ENCODE data around the gene PCBP4. TPM values are rescaled to one million over a fixed set of nuclear protein-coding genes. Genes with fewer than 3 reads are reported as not detected.

Gene PCBP4
- total RNA-seq, 1 donor from 2014 or later = 30.5 TPM

DNA sequence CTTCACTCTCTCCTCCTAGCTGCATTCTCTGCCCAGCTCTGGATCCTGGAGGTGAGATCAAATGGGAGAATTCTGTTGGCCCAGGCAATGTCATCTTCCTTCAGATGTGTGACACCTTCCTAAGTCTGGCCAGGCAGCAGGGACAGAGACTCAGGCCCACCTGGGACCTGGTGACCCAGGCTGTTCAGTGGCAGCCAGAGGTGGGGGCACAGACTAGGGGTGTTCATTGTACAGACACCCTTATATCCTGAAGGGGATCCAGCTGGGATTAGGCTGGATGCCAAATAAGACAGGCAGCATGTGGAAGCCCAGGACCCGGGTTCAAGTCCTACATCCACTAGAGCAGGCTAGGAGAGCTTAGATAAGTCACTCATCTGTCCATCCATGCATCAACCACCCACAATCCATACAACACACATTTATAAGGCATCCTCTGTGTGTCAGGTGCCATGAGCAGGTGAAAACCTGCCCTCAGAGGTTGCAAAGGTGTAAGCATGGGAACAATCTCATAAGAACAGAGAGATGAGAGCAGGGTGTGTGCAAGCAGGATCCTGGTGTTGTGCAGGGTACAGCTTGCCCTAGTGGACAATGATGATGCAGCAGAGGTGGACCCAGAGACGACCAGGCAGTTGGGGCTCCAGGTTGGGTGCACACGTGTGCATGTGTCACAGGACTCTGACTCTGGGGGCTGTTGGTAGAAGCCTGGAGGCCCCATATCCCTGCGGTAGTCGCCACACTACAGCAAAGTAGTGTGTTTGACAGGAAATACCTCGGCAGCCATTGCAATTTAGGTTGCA, 46.7 kb upstream of the PCBP4 start:
- TF ChIP-seq EZH2 (IDR thresholded peaks at IDR 0.05) = no peak
- TF ChIP-seq CTCF (IDR thresholded peaks at IDR 0.05) = no peak
- peak overlapping the region; percentile 25 for H3K27ac Mint-ChIP-seq
- peaks cover 5% of the 10 kb centered on the region for H3K4me1 Mint-ChIP-seq
- H3K4me3 ChIP-seq = no peak overlapping the region
- no peak overlapping the region for H3K4me3 Mint-ChIP-seq
- H3K36me3 ChIP-seq = no peaks in the 10 kb centered on the region
- H3K27me3 ChIP-seq = no peaks in the 10 kb centered on the region
- H3K9ac ChIP-seq = no peak overlapping the region
- H3K9me3 Mint-ChIP-seq = peaks cover 2% of the 10 kb centered on the region
- H3K27me3 Mint-ChIP-seq (ENCODE audit: insufficient read depth, low read depth) = peaks cover 16% of the 10 kb centered on the region
- H3K4me1 ChIP-seq = peaks cover 10% of the 10 kb centered on the region
- H3K27ac ChIP-seq = no peak overlapping the region
- no peaks in the 10 kb centered on the region for H3K9me3 ChIP-seq (ENCODE audit: low read depth)
- H3K4me2 ChIP-seq = no peak overlapping the region
- H3K36me3 Mint-ChIP-seq = no peaks in the 10 kb centered on the region
- peak overlapping the region; percentile 58 for H2AFZ ChIP-seq (replicated peaks)
- H3K79me2 ChIP-seq (ENCODE audit: low read depth) = no peaks in the 10 kb centered on the region
- no peaks in the 10 kb centered on the region for H4K20me1 ChIP-seq (ENCODE audit: low read depth)
- DNase-seq (ENCODE audit: low spot score) = no peak
- no peaks in the 10 kb centered on the region for H3F3A ChIP-seq (ENCODE audit: low read depth)

GRCh38 chr3:52012699-52013098, 45.4 kb upstream of the PCBP4 start:
- Histone ChIP-seq H3K4me1 (peaks cover 10% of the 10 kb centered on the region), H3F3A (ENCODE audit: low read depth) (no peaks in the 10 kb centered on the region), H3K4me3 (no peak overlapping the region), H3K27me3 (no peaks in the 10 kb centered on the region), H4K20me1 (ENCODE audit: low read depth) (no peaks in the 10 kb centered on the region), H3K27ac (no peak overlapping the region), H3K79me2 (ENCODE audit: low read depth) (no peaks in the 10 kb centered on the region), H3K36me3 (no peaks in the 10 kb centered on the region), H3K9ac (no peak overlapping the region), H3K9me3 (ENCODE audit: low read depth) (no peaks in the 10 kb centered on the region), H3K4me2 (no peak overlapping the region), H2AFZ (replicated peaks) (no peak overlapping the region)
- Mint-ChIP-seq H3K36me3 (no peaks in the 10 kb centered on the region), H3K27ac (peak overlapping the region; percentile 81), H3K9me3 (peaks cover 2% of the 10 kb centered on the region), H3K4me1 (peaks cover 5% of the 10 kb centered on the region), H3K4me3 (no peak overlapping the region), H3K27me3 (ENCODE audit: insufficient read depth, low read depth) (peaks cover 16% of the 10 kb centered on the region)
- no peak for DNase-seq (ENCODE audit: low spot score)
- TF ChIP-seq EZH2phosphoT487 (IDR thresholded peaks at IDR 0.05) (no peak), CTCF (IDR thresholded peaks at IDR 0.05) (no peak), EZH2 (IDR thresholded peaks at IDR 0.05) (no peak)

GRCh38 chr3:52010431-52010830, 43.2 kb upstream of the PCBP4 start:
- Histone ChIP-seq H3K27me3 (no peaks in the 10 kb centered on the region), H3K4me1 (peaks cover 12% of the 10 kb centered on the region), H3K4me2 (no peak overlapping the region), H3K9ac (no peak overlapping the region), H3F3A (ENCODE audit: low read depth) (peaks cover 5% of the 10 kb centered on the region), H3K9me3 (ENCODE audit: low read depth) (no peaks in the 10 kb centered on the region), H3K36me3 (no peaks in the 10 kb centered on the region), H3K27ac (no peak overlapping the region), H4K20me1 (ENCODE audit: low read depth) (no peaks in the 10 kb centered on the region), H2AFZ (replicated peaks) (no peak overlapping the region), H3K4me3 (no peak overlapping the region), H3K79me2 (ENCODE audit: low read depth) (no peaks in the 10 kb centered on the region)
- Mint-ChIP-seq H3K4me3 (no peak overlapping the region), H3K27me3 (ENCODE audit: insufficient read depth, low read depth) (peaks cover 11% of the 10 kb centered on the region), H3K4me1 (peaks cover 22% of the 10 kb centered on the region), H3K27ac (no peak overlapping the region), H3K9me3 (peaks cover 2% of the 10 kb centered on the region), H3K36me3 (no peaks in the 10 kb centered on the region)
- TF ChIP-seq EZH2 (IDR thresholded peaks at IDR 0.05) (no peak), EZH2phosphoT487 (IDR thresholded peaks at IDR 0.05) (no peak), CTCF (IDR thresholded peaks at IDR 0.05) (no peak)
- DNase-seq (ENCODE audit: low spot score) = no peak

All from neural progenitor cell (in vitro differentiated cells).